ENCODE measurements around the gene TLR9.
A peak's percentile ranks its signal among the peaks of the same experiment; 100 is the strongest.

TLR9 gene

GRCh38 chr3:52213005-52213404, 12.4 kb downstream of the TLR9 start:
- no peak for DNase-seq

GRCh38 chr3:52211268-52211891, 14.1 kb downstream of the TLR9 start:
- DNase-seq, result no peak

- no peak for DNase-seq
These were observed 14.8 kb downstream of the TLR9 start for GRCh38 chr3:52210550-52211046.

GRCh38 chr3:52210037-52210436, 15.4 kb downstream of the TLR9 start:
- DNase-seq, result no peak

- DNase-seq, result no peak
These were observed 16.9 kb downstream of the TLR9 start for GRCh38 chr3:52208556-52208955.

- DNase-seq, result no peak
These were observed 19.6 kb downstream of the TLR9 start for GRCh38 chr3:52205727-52206372.

- DNase-seq, result no peak
These were observed 20.9 kb downstream of the TLR9 start for GRCh38 chr3:52204337-52205073.

GRCh38 chr3:52203701-52204100, 21.7 kb downstream of the TLR9 start:
- DNase-seq, result no peak

GRCh38 chr3:52202384-52203077, 22.9 kb downstream of the TLR9 start:
- DNase-seq, result no peak

GRCh38 chr3:52200981-52201679, 24.3 kb downstream of the TLR9 start:
- no peak for DNase-seq

- no peak for DNase-seq
These were observed 26.5 kb downstream of the TLR9 start for GRCh38 chr3:52198643-52199608.

GRCh38 chr3:52197842-52198625, 27.4 kb downstream of the TLR9 start, which contains the start of gene ALAS1:
Gene ALAS1, plus strand, starts transcription at chr3:52198160. Its CDS starts 1,082 bp downstream, at chr3:52199242.
- peak; percentile 14 for DNase-seq

- DNase-seq, result no peak
These were observed 28.0 kb downstream of the TLR9 start for GRCh38 chr3:52197499-52197841.

GRCh38 chr3:52196977-52197376, 28.5 kb downstream of the TLR9 start:
- DNase-seq, result no peak

- no peak for DNase-seq
These were observed 29.6 kb downstream of the TLR9 start for GRCh38 chr3:52195823-52196331.

- no peak for DNase-seq
These were observed 30.2 kb downstream of the TLR9 start for GRCh38 chr3:52195291-52195597.

- no peak for DNase-seq
These were observed 30.8 kb downstream of the TLR9 start for GRCh38 chr3:52194485-52195290.

GRCh38 chr3:52193065-52193464, 32.4 kb downstream of the TLR9 start:
- DNase-seq, result no peak

GRCh38 chr3:52191663-52192062, 33.8 kb downstream of the TLR9 start:
- no peak for DNase-seq
